HG03103 (cell line): ENCODE results near the gene UBE4B.
"Not testable (repeated sequence)": the region's sequence is repeated elsewhere in the genome, so short reads cannot be mapped to it uniquely, and the experiment has no call there.

Source experiments
- ATAC-seq: cut with Tn5 transposase; IDR thresholded peaks from one replicate; pipeline ENCODE4 v1.9.1; 2021; ENCODE audit warnings: low read depth; ENCODE audit not compliant: unreplicated experiment

UBE4B gene

GRCh38 chr1:10068605-10069294 is 36.0 kb downstream of the UBE4B start:
- ATAC-seq, result no peak

- no peak for ATAC-seq
Measured at GRCh38 chr1:10070206-10070605, 37.4 kb downstream of the UBE4B start.

DNA sequence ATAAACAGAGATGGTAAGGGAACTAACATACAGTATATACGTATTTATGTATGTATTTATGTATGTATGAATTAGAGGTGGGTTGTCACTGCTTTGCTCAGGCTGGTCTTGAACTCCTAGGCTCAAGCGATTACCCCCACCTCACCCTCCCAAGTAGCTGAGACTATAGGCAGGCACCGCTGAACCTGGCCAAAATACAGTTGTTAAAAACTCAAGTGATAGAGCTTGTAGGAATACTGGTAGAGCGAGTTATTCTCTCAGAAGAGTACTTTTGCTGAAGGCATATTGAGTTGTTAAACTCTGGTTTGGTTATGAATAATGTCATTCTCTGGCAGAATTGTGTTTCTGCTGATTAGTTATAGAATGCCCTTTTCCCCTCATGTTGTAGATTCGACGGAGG is 38.9 kb downstream of the UBE4B start:
- ATAC-seq, result no peak

DNA sequence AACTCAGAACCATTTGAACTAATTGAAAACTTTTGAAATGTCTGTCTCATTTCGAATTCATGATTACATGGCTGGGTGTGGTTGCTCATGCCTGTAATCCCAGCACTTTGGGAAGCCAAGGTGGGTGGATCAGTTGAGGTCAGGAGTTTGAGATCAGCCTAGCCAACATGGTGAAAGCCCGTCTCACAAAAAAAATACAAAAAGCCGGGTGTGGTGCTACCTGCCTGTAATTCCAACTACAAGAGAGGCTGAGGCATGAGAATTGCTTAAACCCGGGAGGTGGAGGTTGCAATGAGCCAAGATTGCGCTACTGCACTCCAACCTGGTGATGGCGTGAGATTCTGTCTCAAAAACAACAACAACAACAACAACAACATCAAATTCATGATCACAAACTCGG is 40.6 kb downstream of the UBE4B start:
- not testable (repeated sequence) for ATAC-seq

DNA sequence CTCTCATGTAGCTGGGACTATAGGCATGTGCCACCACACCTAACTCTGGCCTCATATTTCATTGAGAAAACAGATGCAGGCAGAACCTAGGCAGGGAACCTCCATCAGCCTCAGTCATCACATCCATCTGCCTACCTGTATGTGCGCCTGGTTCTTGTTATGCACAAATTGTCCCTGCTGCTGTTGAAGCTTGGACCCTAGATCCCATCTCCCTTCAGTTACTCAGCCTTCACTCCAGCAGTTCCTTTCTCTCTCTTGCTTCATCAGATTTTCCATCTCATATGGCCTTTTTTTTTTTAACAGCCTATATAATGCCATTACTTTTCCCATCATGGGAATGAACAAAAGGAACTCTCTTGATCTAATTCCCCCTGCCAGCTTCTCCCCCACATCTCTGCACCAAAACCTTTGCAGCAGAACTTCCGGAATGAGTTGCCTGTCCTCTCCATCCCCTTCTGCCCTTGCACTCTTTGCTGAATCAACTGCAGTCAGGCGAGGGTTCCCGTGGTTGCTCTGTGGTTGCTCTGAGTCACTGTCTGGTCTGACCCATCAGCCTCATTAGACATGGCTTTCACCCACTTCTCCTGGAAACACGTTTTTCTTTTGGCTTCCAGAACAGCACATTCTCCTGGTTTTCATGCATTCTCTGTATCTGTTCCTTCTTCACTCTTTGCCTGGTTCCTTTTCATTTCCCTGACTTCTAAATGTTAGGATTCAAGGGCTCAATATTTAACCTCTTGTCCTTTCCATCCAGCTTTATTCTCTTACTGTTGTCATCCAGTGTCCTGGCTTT is 41.5 kb downstream of the UBE4B start:
- ATAC-seq, result no peak

GRCh38 chr1:10074852-10075730 is 42.3 kb downstream of the UBE4B start:
- ATAC-seq, result no peak

DNA sequence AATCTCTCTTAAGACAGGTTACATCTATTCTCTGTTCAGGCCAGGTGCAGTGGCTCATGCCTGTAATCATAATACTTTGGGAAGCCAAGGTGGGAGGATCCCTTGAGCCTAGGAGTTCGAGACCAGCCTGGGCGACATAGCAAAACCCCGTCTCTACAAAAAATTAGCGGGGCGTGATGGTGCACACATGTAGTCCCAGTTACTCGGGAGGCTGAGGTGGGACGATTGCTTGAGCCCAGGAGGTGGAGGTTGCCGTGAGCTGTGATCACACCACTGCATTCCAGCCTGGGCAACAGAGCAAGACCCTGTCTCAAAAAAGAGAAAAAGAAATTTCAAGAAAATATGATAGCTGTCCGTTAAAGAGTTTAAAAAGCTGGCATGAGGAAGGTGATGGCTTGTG is 43.0 kb downstream of the UBE4B start:
- ATAC-seq, result no peak

GRCh38 chr1:10078494-10078893 is 45.7 kb downstream of the UBE4B start:
- no peak for ATAC-seq

- ATAC-seq, result no peak
Measured at GRCh38 chr1:10080523-10080922, 47.8 kb downstream of the UBE4B start.

DNA sequence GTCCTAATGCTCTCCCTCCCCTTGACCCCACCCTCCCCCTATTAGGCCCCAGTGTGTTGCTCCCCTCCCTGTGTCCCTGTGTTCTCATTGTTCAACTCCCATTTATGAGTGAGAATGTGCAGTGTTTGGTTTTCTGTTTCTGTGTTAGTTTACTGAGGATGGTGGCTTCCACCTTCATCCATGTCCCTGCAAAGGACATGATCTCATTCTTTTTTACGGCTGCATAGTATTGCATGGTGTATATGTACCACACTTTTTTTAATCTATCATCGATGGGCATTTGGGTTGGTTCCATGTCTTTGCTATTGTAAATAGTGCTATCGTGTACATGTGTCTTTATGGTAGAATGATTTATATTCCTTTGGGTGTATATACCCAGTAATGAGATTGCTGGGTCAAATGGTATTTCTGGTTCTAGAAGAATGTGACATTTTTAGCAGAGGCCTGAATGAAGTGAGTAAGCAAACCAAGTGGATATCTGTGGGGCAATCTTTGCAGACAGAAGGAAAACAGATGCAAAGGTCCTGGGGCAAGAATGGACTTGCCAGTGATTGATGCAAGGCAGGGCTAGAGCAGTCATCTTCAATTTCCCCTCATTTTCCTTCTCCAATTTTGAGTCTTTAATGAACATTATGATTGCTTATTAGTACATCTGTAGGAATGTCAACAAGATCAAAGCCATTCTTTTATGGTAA is 50.2 kb downstream of the UBE4B start:
- no peak for ATAC-seq

DNA sequence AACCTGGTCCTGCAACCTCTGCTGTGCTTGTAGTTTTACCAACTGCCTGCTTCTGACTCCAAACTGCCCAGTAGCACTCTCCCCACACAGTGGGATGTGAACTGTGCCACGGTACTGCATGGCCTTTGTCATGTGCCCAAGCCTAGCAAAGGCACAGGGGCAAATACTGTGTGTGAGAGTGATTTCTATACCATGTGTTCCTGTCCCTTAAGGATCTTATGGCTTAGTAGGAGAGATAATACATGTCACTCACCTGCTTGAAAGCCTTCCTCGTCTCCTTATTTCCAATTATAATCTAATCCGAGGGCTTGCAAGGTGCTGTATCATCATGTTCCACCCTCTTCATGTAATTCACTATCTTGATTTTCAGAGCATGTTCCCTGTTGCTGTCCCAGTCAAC is 51.3 kb downstream of the UBE4B start:
- ATAC-seq, result no peak

GRCh38 chr1:10085076-10085475 is 52.3 kb downstream of the UBE4B start:
- ATAC-seq, result no peak

DNA sequence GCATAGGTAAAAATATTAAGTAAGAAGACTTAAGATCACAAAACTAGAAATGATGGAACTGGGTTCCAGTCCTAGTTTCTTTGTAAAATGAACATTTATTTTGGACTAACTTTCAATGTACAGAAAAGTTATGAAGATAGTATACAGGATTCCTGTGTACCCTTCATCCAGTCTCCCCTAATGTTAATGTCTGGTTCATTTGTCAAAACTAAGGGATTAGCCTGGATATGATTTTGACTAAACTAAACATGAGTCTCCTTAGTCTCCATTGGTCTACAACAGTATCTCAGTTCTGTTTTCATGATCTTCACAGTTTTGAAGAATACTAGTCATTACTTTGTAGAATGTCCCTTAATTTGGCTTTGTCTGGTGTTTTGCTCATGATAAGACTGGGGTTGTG is 54.5 kb downstream of the UBE4B start:
- no peak for ATAC-seq

DNA sequence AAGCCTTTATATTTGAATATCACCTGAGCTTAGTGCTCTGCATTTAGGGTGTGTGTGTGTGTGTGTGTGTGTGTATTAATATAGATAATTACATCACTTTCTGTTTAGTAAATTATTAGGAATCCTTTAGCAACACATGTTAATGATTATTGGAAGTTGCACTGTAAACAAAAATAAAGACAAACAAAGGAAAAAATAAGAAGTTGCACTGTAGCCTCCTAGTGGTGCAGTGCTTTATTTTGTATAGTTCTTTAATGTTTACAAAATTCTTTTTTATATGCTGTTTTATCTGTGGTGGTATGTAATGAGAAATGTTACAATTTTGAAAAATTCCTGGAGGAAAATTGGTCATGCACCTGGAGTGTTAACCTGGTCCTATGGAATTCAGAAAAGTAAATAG is 69.2 kb downstream of the UBE4B start:
- no peak for ATAC-seq

DNA sequence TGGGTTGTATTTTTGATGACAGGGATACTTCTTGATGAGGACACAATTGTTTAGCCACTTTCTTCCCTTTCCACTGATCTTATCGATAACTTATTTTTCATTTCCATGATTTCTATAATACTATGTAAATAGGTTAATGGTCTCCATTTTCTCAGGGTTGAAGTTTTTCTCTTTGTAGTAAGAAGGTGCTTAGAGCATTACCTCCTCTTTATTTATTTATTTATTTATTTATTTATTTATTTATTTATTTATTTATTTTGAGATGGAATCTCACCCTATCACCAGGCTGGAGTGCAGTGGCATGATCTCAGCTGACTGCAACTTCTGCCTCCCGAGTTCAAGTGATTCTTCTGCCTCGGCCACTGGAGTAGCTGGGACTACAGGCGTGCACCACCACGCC is 70.4 kb downstream of the UBE4B start:
- ATAC-seq, result no peak

- ATAC-seq, result no peak
Measured at GRCh38 chr1:10104834-10105233, 72.1 kb downstream of the UBE4B start.

DNA sequence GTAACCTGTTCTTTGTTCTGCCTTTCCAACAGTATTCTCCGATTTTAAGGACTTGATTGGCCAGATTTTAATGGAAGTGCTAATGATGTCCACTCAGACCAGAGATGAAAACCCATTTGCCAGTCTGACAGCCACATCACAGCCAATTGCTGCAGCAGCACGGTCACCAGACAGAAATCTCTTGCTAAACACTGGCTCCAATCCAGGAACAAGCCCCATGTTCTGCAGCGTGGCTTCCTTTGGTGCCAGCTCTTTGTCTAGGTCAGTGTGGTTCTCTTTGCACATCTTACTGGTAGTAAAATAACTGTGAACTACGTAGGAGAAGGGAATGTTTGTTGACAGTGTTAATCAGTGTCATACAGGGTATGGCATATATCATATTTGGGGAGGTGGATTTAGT is 72.7 kb downstream of the UBE4B start:
- no peak for ATAC-seq

GRCh38 chr1:10106241-10106640 is 73.5 kb downstream of the UBE4B start:
- no peak for ATAC-seq

- ATAC-seq, result no peak
Measured at GRCh38 chr1:10106756-10107475, 74.2 kb downstream of the UBE4B start.

GRCh38 chr1:10107476-10107847 is 74.7 kb downstream of the UBE4B start:
- not testable (repeated sequence) for ATAC-seq
